ENCODE results near the gene CHEK1. TPM values are rescaled to one million over a fixed set of nuclear protein-coding genes. Genes with fewer than 3 reads are reported as not detected.

CHEK1 gene
- total RNA-seq (2022; extraction: Qiagen RNA extraction) = 28.7 to 34.7 TPM (median 29.6 TPM) in 5 replicates

GRCh38 chr11:125624756-125625213 lies at the start of gene CHEK1:
TSS of gene CHEK1 (plus strand) at chr11:125625163. CDS start at chr11:125626769, 1,606 bp downstream.

GRCh38 chr11:125592305-125593113 lies 32.5 kb upstream of the CHEK1 start, which contains the start of gene STT3A:
TSS of gene STT3A (plus strand) at chr11:125592852. CDS start at chr11:125595916, 3,064 bp downstream.

GRCh38 chr11:125680747-125681146 lies 55.8 kb downstream of the CHEK1 start, which contains the start of gene ACRV1:
TSS of gene ACRV1 (minus strand) at chr11:125680847. CDS start at chr11:125680780, 67 bp downstream.

Other genes with a start within 250 kb of the CHEK1 start
- gene FEZ1, start 128.9 kb upstream of the CHEK1 start, total RNA-seq (2022; extraction: Qiagen RNA extraction) = 0.50 to 1.1 TPM (median 0.60 TPM) in 5 replicates
- 102 to 118 TPM (median 104 TPM) in 5 replicates for gene EI24, start 55.7 kb upstream of the CHEK1 start, total RNA-seq (2022; extraction: Qiagen RNA extraction)
- 86.9 to 122 TPM (median 94.3 TPM) in 5 replicates for gene STT3A, start 32.3 kb upstream of the CHEK1 start, total RNA-seq (2022; extraction: Qiagen RNA extraction)
- gene ACRV1, start 55.7 kb downstream of the CHEK1 start, total RNA-seq (2022; extraction: Qiagen RNA extraction) = 0.08 TPM in 1 of 5 replicates, not detected in the others
- not detected in 5 replicates for gene PATE1, start 121.1 kb downstream of the CHEK1 start, total RNA-seq (2022; extraction: Qiagen RNA extraction)
- not detected in 5 replicates for gene PATE2, start 153.7 kb downstream of the CHEK1 start, total RNA-seq (2022; extraction: Qiagen RNA extraction)
- not detected in 5 replicates for gene PATE3, start 163.0 kb downstream of the CHEK1 start, total RNA-seq (2022; extraction: Qiagen RNA extraction)
- not detected in 5 replicates for gene PATE4, start 208.2 kb downstream of the CHEK1 start, total RNA-seq (2022; extraction: Qiagen RNA extraction)

Data from A549 treated with Hydrocortisone at 1 μM for 4 hours (cell line).